ENCODE results near the gene SLC9A3. TPM values are rescaled to one million over a fixed set of nuclear protein-coding genes. Genes with fewer than 3 reads are reported as not detected.
A peak's percentile ranks its signal among the peaks of the same experiment; 100 is the strongest.

SLC9A3 gene
- total RNA-seq, 3 donors from 2014 or later (not counting 1 experiment from before 2014, with no cell fraction given): 0.61 to 1.1 (median 0.73) TPM

- H3K4me1 Mint-ChIP-seq: peaks cover 44 to 56% of the 10 kb centered on the region in 2 donors
- Histone ChIP-seq H3K4me1 (ENCODE audit: control insufficient read depth, insufficient read depth, low read length) (peaks cover 31% of the 10 kb centered on the region), H3K27ac (ENCODE audit: low read length) (no peak overlapping the region), H3K9me3 (ENCODE audit: control insufficient read depth, insufficient read depth, low read length) (no peaks in the 10 kb centered on the region), H3K27me3 (ENCODE audit: control insufficient read depth, insufficient read depth, low read length) (no peaks in the 10 kb centered on the region), H3K36me3 (ENCODE audit: control insufficient read depth, insufficient read depth, low read length) (peaks cover 43% of the 10 kb centered on the region), H3K4me3 (ENCODE audit: low read length) (no peak overlapping the region)
- peaks cover 29% of the 10 kb centered on the region for H3K36me3 Mint-ChIP-seq
- DNase-seq: no peak
- no peak overlapping the region for H3K4me3 Mint-ChIP-seq
- H3K27ac Mint-ChIP-seq: peak overlapping the region in 1 of 2 donors; percentile 10
- ATAC-seq: no peak
- intact Hi-C loops (cut with micrococcal nuclease): no loop called here
- H3K9me3 Mint-ChIP-seq: no peaks in the 10 kb centered on the region
- 97% methylated on average over 18 of the region's 19 CpGs for WGBS (ENCODE audit: insufficient coverage)
- H3K27me3 Mint-ChIP-seq (ENCODE audit: low read depth in 2 of 2): no peaks in the 10 kb centered on the region
- TF ChIP-seq CTCF (IDR thresholded peaks at IDR 0.05): no peak
Observed at GRCh38 chr5:446066-446882, 78.0 kb downstream of the SLC9A3 start.

DNA sequence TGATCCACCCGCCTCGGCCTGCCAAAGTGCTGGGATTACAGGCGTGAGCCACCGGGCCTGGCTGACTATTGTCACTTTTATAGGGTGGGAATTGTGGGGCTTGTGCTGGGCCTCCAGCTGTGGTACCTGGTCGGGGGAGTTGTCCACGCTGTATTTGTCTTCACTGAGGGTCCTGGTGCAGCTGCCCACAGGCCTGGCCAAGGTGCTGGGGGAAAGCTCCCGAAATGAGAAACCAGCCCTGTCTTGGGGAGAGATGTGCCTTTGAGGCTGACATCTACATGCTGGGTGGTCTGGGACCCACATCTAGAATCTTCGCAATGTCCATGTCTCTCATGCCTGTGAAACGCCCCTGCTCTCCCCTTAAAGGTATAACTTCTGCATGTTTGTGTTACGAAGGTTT lies 78.7 kb downstream of the SLC9A3 start:
- TF ChIP-seq CTCF (IDR thresholded peaks at IDR 0.05): no peak
- Mint-ChIP-seq H3K4me1 (peaks cover 44 to 56% of the 10 kb centered on the region in 2 donors), H3K4me3 (no peak overlapping the region), H3K27me3 (ENCODE audit: low read depth in 2 of 2) (no peaks in the 10 kb centered on the region), H3K9me3 (no peaks in the 10 kb centered on the region), H3K27ac (peak overlapping the region in 1 of 2 donors; percentile 10), H3K36me3 (peaks cover 22% of the 10 kb centered on the region)
- Histone ChIP-seq H3K27ac (ENCODE audit: low read length) (no peak overlapping the region), H3K4me3 (ENCODE audit: low read length) (no peak overlapping the region), H3K9me3 (ENCODE audit: control insufficient read depth, insufficient read depth, low read length) (no peaks in the 10 kb centered on the region), H3K4me1 (ENCODE audit: control insufficient read depth, insufficient read depth, low read length) (peaks cover 31% of the 10 kb centered on the region), H3K36me3 (ENCODE audit: control insufficient read depth, insufficient read depth, low read length) (peaks cover 36% of the 10 kb centered on the region), H3K27me3 (ENCODE audit: control insufficient read depth, insufficient read depth, low read length) (no peaks in the 10 kb centered on the region)
- intact Hi-C loops (cut with micrococcal nuclease): no loop called here
- DNase-seq: no peak
- WGBS (ENCODE audit: insufficient coverage): 96% methylated on average over 10 of the region's 10 CpGs
- ATAC-seq: no peak

- peaks cover 26% of the 10 kb centered on the region for H3K36me3 ChIP-seq (ENCODE audit: control insufficient read depth, insufficient read depth, low read length)
- H3K27ac ChIP-seq (ENCODE audit: low read length): no peak overlapping the region
- Mint-ChIP-seq H3K27me3 (ENCODE audit: low read depth in 2 of 2) (no peaks in the 10 kb centered on the region), H3K36me3 (peaks cover 9% of the 10 kb centered on the region), H3K4me1 (peaks cover 40 to 53% of the 10 kb centered on the region in 2 donors), H3K9me3 (no peaks in the 10 kb centered on the region), H3K27ac (peak overlapping the region; percentile 73 to 87), H3K4me3 (peak overlapping the region; percentile 97)
- H3K27me3 ChIP-seq (ENCODE audit: control insufficient read depth, insufficient read depth, low read length): no peaks in the 10 kb centered on the region
- no peak for TF ChIP-seq CTCF (IDR thresholded peaks at IDR 0.05)
- no peaks in the 10 kb centered on the region for H3K9me3 ChIP-seq (ENCODE audit: control insufficient read depth, insufficient read depth, low read length)
- 96% methylated on average over 5 of the region's 8 CpGs for WGBS (ENCODE audit: insufficient coverage)
- H3K4me3 ChIP-seq (ENCODE audit: low read length): no peak overlapping the region
- H3K4me1 ChIP-seq (ENCODE audit: control insufficient read depth, insufficient read depth, low read length): peaks cover 31% of the 10 kb centered on the region
- intact Hi-C loops (cut with micrococcal nuclease): no loop called here
- DNase-seq: no peak
- no peak for ATAC-seq
Observed at GRCh38 chr5:444226-444625, 80.0 kb downstream of the SLC9A3 start.
